Activated CD4-positive, alpha-beta T cell treated with anti-CD3 and anti-CD28 coated beads, Interleukin-2, amount 50 U/mL, for 16 hours (primary cell): ENCODE measurements around the gene MLXIPL.
A peak's percentile ranks its signal among the peaks of the same experiment; 100 is the strongest.
"Not testable (repeated sequence)": the region's sequence is repeated elsewhere in the genome, so short reads cannot be mapped to it uniquely, and the experiment has no call there.

Experiments
- DNase-seq: peaks from one replicate; pipeline ENCODE4 v3.0.0-alpha.2; 2020

The MLXIPL gene

DNA sequence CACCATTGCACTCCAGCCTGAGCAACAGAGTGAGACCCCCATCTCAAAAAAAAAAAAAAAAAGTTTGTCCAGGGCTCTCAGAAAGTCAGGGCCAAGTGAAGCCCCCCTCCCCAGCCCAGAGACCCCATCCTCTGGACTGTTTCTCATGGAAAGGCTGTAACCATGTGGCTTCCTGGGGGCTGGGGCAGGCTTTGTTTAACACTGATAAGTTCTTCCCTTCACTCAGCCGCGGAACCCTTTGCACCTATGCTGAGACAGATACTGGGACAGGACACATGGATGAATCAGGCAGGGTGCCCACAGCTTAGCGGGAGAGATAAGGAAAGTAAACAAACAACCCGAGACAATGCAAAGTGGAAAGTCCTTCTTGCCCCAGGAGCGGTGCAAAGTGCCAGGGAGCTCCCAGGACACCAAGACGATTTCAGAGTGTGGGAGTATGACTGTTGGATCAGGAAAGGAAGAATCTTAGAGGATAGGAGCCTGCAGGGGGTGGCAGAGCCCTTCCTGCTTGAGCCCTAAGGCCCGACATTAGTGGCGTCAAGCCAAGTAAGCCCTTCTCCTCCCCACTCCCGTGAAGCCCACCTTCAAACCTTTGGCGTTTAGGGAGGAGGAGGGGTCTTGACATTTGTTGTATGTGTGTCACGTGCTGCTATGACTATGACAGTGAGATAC is 11.6 kb downstream of the MLXIPL start:
- no peak for DNase-seq

DNA sequence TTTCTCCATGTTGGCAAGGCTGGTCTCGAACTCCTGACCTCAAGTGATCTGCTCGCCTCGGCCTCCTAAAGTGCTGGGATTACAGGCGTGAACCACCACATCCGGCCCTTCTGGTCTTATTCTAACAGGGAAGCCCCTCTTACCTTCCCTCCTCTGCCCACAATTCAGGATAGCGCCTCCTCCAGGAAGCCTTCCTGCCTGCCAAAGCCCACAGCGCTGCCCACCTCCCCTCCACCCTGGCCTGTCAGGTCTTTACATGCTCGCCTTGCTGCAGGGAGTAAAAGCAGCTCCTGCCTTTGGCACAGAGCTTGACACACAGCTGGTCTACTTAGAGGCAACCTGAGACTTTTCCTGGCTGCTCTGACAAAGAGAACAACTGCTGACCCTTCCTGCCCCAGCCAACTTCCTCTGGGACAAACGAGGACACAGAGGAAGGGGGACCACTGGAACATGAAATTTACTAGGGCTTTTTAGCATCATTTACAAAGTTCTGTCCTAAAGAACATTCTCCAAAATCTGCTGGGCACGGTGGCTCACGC is 13.2 kb downstream of the MLXIPL start:
- DNase-seq, result no peak

DNA sequence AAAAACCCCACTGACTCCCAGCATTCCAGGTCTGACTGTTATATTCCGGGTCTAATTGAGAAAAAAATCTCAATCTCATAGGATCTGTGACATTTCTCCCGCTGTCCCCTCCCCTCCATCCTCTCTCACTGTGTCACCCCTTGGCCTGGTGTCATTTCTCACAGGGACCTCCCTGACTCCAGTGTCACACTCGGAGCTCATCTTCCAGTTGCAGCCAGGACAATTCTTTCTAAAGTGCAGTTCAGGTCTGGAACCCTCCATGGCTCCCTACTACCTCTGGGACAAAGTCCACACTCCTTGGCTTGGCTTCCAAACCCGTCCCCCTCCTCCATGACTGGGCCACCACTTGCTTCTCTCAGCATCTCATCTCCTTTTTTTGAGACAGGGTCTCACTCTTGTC is 14.2 kb downstream of the MLXIPL start:
- DNase-seq, result no peak

DNA sequence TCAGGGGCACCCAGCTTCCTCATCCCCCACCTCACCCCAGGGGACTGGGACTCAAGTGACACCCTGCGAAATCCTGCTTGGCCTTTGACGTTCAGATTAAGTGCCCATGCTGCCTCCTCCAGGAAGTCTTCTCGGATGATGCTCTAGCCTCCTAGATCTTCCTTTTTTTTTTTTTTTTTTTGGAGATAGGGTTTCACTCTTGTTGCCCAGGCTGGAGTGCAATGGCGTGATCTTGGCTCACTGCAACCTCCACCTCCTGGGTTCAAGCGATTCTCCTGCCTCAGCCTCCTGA is 16.7 kb downstream of the MLXIPL start:
- not testable (repeated sequence) for DNase-seq

DNA sequence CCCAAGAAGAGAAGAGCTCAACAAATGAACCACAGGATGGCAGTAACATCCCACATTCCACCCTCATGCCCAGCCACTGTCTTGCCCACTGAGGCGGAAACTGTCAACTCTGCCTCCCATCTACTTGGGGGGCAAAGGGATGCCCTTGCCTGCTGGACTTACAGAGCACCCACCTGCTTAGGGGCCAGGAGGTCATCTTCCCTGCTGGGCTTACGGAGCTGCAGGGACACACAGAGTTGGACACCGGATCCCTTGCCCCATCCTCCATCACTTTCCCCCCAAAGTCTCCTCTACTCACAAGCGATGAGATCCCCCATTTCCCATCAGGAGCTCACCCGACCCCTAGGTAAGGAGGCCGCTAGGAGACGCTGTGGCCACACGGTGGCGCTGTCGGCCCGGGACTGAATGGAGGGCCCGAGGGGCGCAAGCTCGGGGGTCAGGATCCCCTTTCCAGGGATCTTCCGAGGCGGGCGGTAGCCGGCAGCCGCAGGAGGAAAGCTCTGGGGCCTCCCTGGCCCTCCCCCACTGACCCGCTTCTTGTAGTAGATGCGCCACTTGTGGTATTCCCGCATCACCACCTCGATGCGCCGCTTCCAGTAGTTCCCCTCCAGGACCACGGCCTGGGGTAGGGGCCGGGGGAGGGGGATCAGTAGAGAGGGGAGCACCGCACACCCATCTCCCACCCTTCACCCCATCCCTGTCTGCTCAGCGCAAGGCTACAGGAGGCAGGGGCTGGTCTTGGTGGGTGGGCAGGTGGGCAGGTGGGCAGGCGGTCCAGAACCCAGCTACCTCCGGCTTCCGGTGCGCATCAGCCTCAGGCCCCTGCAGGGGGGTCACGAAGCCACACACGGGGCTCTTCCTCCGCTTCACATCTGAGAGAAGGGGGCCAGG is 17.3 kb downstream of the MLXIPL start:
- peak; percentile 45 for DNase-seq

DNA sequence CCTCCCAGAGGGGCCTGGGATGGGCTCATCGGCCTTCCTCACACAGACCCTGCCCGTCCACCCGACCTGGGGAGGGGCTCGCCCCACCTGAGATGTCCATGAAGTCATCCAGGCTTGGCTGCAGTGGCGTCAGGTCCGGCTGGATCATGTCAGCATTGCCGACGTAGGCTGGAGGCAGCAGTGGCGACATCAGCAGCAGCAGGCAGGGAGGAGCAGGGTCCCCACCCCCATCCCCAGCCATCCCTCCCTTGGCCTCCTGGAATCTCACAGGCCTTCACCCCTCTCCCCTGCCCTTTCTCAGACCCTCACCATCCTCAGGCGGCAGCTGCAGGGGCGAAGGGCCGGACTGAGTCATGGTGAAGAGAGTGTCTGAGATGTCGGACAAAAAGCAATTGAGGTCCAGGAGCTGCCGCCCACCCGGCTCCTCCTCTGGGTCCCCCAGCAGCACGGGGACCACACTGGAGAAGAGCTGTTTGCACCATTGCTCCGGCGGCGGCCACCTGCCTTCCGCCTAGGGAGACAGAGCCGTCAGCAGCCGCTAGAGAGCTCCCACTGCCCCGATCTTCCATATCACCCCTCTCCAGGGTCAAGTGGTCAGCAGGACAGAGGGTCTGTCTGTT is 18.6 kb downstream of the MLXIPL start:
- DNase-seq, result no peak

DNA sequence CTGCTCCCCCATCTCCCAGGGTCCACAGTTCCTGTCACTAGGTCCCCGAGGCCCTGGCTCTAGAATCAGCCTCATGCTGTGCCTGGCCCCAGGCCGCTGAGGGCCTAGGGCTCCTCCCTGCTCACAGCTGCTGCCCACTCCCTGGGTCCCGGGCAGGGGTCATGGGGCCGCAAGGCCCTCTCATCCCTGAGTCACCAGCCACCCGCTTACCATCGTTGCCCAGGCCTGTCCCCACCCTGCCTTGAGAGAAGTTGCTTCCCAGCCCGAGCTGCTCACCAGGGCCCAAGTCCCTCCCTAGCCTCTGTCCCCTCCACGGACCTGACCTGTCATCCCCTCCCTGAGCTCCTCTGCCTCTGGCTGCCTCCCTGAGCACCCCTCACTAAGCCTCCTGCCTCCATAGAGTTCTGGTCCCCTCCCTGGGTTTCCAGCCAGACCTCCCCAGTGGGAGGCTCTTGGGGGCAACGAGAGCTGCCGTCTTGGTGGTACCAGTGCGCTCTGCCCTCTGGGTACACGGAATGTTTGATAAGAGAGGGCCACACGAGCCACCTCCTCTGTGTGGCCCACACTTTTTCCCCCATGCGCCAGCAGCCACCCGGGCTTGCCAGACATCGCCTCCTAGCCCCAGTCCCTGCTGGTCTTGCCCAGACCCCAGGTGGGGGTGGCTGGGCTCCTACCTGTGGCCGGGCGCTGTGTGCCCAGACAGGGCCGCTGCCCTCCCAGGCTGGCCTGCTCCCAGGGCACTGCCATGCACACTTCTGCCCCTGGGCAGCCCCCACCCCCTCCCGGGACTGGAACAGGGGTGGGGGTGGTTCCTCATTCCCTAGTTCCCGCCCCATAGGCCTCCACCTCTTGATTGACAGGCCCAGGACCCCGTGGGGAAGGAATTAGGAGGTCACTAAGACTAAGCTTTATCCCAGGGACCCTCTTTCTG is 21.3 kb downstream of the MLXIPL start:
- no peak for DNase-seq

DNA sequence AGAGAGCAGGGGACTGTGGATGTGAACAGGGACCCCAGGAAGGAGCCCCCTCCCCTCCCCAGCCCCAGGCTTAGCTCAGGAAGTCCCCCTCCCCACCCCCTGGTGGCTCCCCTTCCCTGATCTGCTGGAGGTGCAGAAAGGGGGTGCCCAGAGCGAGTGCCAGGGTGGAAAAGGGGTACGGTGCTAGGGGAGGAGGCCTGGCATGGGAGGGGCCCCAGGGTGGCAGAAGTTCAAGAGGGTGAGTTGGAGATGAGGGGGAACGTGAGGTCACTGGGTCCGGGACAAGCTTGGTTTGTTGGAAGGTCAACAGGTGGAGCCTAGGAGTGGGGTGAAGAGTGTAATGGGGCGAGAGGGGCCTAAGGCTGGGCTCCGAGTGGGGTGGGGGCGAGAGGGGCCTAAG is 24.4 kb downstream of the MLXIPL start:
- DNase-seq, result no peak

DNA sequence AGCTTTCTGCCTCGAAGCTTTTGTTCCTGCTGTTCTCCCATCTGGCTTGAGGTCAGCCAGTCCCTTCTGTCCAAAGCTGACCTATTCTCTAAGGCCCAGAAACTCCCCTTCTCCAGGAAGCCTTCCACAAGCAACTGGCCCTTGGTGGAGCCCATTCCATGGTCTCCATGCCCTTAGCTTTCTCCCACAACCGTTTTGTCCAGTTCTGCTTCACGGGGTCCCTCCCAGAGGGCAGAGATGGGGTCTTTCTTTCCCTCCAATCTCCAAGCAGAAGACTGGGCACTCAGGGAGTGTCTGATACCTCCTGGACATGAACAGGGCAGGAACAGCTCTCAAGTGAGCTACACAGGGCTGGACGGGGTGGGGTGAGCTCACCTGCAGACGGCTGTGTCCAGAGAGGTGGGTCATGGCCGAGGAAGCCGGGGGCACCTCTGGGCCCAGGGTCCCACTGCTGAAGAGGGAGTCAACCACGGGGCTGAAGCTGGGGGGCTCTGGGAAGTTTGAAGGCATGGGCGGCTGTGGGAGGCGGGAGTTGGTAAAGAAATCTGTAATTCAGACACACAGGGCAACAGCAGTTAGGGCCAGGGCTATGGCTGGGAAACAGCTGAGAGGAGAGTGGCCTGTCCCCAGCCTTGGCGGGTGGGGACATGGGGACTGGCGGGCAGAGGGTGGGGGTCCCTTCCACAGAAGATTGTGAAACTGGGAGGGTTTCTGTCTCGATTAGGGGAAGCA is 25.0 kb downstream of the MLXIPL start:
- DNase-seq, result no peak

DNA sequence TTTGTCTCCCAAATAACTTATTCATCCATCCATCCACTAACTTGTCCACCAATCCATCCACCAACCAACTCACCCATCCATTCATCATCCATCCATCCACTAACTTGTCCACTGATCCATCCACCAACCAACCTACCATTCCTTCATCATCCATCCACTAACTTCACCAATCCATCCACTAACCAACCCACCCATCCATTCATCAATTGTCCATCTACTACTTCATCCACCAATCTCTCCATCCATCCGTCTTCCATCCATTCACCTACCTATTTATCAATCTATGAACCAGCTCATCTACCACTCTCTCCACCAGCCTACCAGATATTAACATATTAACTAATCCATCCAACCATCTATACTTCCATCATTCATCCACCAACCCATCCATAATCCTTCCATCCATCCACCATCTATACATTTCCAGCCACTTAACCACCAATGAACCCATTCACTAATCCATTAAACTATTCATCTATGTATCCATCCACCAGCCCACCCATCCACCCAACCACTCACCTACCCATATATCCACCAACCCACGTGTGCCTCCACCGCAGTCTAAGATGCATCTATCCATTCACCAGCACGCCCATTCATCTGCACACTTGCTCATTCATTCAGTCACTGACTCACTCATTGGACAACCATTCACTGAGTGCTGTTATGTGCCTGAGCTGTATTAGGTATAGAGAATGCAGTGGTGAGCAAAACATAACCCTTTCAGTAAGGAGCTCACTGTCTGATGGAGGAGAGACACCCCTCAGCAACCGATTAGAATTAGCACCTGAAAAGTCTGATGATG is 26.1 kb downstream of the MLXIPL start:
- DNase-seq, result no peak

DNA sequence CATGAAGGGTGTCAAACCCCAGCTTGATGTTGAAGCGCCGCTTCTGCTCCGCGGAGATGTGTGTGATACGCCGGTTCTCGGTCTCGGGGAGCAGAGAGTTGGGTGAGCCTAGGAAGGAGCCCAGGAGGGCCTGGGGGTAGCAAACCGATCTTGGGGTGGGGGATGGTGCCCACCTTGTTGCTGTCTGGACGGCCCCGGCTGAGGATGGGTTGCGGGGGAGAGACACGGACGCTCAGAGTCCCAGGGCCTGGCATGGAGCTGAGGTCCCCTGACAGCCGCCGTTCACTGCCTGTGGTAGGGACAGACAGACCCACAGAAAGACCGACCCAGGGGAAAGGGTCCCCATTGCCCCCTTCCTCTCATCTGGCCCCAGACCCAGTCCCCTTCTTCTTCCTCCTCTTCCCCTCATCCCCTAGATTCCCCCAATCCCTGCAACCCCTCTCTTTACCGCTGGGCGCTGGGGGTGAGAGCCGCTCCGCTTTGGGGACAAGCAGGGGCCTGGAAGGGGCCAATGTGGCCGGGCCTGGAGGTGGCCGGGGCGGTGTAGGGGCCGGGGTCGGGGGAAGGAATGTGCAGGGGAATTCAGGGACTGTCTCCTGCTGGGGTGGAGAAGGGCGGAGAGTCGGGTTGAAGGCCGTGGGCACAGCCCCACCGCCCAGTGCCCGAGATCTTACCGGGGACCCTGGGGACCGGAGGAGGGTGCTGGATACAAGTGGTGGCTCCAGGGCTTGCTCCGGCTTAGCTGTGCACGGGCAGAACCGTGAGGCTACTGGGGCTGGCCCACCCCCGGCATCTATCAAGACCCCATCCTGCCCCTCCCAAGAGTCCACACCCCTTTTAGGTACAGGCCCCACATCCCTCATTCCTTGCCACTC is 27.9 kb downstream of the MLXIPL start:
- DNase-seq, result no peak

DNA sequence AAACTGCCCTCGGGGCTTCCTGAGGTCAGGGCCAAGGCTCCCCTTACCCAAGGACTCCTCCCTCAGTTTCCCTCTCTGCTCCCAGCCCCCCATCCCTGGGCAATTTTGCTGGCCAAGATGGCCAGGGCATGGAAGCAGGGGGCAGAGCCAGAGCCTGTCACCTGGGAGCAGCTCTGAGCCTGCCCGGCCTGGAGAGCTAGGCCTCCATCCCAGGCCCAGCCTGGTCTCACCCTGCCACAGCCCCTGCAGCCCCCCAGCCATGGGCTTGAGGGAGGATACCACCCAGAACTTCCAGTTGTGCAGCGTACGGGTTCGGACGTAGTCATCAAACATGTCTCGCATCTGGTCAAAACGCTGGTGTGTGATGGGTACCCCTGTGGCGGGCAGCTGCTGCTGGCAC is 29.0 kb downstream of the MLXIPL start:
- no peak for DNase-seq

DNA sequence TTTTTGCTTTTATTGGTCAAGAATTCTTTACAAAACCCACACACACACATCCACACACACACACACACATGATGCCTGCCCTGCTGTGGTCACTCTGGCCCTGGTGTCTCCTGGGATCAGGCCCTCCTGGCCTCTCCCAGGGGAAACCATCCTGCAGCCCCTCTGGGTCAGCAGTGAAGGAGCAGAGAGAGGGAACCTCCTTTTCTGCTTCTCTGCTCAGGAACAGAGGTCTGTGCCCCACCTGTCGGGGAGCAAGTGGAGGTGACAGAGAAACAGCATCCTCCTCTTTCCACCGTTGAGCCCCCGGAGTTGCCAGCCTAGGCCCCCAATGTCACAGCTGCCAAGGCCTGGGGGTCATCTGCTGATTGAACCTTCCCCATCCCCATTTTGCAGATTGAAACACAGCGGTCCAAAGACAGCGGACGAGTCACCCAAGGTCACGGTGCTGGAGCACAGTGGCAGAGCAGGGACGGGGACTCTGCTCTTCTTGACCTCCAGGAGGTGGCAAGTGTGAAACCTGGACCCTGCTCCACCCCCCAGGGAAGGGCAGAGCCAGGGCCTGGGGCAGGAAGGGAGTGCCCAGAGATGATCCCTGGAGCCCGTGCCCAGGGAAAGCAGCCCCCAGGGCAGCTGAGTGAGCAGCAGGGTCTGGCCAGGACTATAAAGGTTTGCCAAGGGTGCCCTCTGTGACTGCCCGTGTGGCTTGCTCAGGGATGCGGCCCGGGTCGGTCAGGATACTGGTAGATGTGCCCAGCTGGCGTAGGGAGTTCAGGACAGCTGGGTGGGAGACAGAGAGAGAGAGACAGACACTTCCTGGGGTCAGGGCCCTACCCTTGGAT is 30.9 kb downstream of the MLXIPL start:
- DNase-seq, result no peak

DNA sequence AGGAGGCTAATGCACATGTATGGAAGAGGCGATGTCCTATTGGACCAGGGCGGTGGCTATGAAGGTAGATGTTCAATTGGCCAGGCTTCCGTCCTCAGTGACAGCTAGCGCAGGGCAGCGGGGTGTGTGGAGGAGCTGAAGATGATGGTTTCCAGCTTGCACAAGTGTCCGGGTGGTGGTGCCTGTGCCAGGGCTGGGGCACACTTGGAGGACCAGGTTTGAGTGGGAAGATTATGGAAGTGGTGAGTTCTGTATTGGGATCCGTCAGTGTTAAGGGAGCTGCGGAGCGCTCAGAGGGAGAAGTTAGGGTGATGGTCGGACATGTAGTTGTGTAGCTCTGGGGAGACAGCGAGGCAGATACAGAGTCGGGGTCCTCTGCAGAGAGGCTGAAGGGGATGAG is 37.4 kb downstream of the MLXIPL start:
- DNase-seq, result no peak

DNA sequence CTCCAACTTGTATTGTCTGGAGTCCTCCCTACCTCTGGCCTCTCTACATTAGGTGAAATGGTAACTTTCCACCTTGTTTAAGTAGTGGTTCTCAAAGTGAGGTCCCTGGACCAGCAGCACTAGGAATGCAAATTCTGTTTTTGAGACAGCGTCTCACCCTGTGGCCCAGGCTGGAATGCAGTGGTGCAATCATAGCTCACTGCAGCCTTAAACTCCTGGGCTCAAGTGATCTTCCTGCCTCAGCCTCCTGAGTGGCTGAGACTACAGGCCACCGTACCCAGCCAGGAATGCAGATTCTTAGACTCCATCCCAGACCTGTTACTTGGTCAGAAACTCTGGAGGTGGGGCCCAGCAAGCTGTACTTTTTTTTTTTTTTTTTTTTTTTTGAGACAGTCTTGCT is 39.1 kb downstream of the MLXIPL start:
- DNase-seq, result no peak

DNA sequence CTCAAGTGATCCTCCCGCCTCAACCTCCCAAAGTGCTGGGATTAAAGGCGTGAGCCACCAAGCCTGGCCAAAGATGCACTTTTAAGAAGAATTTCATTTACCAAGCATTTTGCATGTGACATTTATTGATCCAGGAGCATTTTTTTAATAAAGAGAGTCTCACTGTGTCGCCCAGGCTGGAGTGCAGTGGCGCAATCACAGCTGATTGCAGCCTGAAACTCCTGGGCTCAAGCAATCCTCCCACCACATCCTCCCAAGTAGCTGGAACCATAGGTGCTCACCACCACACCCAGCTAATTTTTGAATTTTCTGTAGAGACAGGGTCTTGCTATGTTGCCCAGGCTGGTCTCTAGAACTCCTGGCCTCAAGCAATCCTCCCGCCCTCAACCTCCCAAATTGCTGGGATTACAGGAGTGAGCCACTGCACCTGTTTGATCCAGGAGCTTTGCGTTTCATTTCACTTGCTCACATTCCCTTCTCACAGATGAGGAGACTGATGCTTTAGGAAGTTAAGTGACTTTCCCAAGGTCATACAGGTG is 41.6 kb downstream of the MLXIPL start:
- no peak for DNase-seq

DNA sequence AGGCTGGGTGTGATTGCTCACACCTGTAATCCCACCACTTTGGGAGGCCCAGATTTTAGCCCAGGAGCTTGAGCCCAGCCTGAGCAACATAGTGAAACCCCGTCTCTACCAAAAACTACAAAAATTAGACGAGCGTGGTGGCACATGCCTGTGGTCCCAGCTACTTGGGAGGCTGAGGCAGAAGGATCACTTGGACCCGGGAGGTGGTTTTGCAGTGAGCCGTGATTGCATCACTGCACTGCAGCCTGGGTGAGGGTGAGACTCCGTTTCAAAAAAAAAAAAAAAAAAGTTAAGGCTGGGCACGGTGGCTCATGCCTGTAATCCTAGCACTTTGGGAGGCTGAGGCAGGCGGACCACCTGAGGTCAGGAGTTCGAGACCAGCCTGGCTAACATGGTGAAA is 43.3 kb downstream of the MLXIPL start:
- not testable (repeated sequence) for DNase-seq

DNA sequence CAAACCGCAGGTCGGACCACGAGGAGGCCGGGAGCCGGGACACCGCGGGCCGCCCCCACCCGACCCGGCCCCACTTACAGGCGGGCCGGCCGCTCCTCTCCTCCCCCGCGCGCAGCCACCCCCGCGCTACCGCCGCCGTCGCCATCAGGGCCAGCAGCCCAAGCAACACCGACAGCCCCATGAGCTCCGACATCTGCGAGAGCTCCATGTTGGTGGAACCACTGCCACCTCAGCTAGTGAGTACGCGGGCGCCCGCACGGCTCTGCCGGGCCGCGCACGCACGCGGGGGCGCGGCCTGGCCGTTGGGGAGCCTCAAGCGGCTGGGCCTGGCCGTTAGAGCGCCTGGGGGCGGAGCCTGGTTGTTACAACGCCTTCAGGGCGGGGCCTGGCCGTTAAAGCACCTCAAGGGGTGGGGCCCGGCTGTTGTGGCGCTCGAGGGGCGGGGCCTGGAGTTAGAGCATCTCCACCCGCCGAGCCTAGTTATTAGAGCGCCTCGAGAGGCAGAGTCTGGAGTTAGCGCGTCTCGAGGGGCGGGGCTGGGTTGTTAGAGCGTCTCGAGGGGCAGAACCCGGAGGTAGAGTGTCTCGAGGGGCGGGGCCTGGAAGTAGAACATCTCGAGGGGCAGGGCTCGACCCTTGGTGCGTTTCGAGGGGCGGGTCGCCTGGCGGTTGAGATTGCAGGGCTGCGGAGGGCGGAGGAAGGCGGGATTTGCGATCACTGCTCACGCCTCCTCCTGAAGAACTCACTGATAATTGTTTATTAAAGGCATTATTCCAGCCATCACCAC is 45.8 kb downstream of the MLXIPL start, which contains the start of gene TBL2:
Gene TBL2 (minus strand): TSS at position 238 of the 787 bp plus-strand sequence. CDS start 30 bp downstream, at position 208.
- DNase-seq, result peak; percentile 99
